Osteoblast (primary cell): Measurements from ENCODE around the gene PLA2G4E. TPM values are rescaled to one million over a fixed set of nuclear protein-coding genes. Genes with fewer than 3 reads are reported as not detected.

Experiments used
- DNase-seq: peaks from one replicate; pipeline ENCODE4 v3.0.0; 2011; ENCODE audit warnings: low spot score, mixed read lengths; ENCODE audit not compliant: insufficient read length; ENCODE audit errors: missing footprints
- H2AFZ ChIP-seq: 2 replicates; pipeline ENCODE4 v1.6.0; 2011; ENCODE audit warnings: mild to moderate bottlenecking, low read length
- H3K27ac ChIP-seq: 2 replicates; pipeline ENCODE4 v1.5.1; 2011; ENCODE audit warnings: mild to moderate bottlenecking, low read depth, low read length, moderate library complexity
- H3K27me3 ChIP-seq: 2 replicates; pipeline ENCODE4 v1.6.0; 2012; ENCODE audit warnings: mild to moderate bottlenecking, control low read depth, inconsistent platforms, low read length, moderate library complexity; ENCODE audit not compliant: insufficient read depth
- H3K36me3 ChIP-seq: 2 replicates; pipeline ENCODE4 v1.5.1; 2011; ENCODE audit warnings: mild to moderate bottlenecking, low read length, control low read depth, moderate library complexity; ENCODE audit not compliant: insufficient read depth
- H3K4me1 ChIP-seq: 2 replicates; pipeline ENCODE4 v1.5.1; 2011; ENCODE audit warnings: mild to moderate bottlenecking, low read length, control low read depth, moderate library complexity; ENCODE audit not compliant: insufficient read depth
- H3K4me2 ChIP-seq: 2 replicates; pipeline ENCODE4 v1.6.0; 2011; ENCODE audit warnings: mild to moderate bottlenecking, low read length; ENCODE audit not compliant: insufficient read depth
- H3K4me3 ChIP-seq: fragments of 200-600 bp; sonication (generic); 3 replicates; pipeline ENCODE4 v1.5.1; 2012; ENCODE audit warnings: mild to moderate bottlenecking, low read length, inconsistent platforms; ENCODE audit not compliant: insufficient read depth
- H3K79me2 ChIP-seq: 2 replicates; pipeline ENCODE4 v1.6.0; 2012; ENCODE audit warnings: mild to moderate bottlenecking, low read length, control low read depth, inconsistent platforms; ENCODE audit not compliant: insufficient read depth
- H3K9me3 ChIP-seq: 2 replicates; pipeline ENCODE4 v1.5.1; 2011; ENCODE audit warnings: low read depth, low read length, control low read depth
- H4K20me1 ChIP-seq: 2 replicates; pipeline ENCODE4 v1.6.0; 2012; ENCODE audit warnings: mild to moderate bottlenecking, low read length, control low read depth; ENCODE audit not compliant: insufficient read depth
- CTCF ChIP-seq: IDR thresholded peaks from 2 replicates; pipeline ENCODE4 v1.5.1; 2011; ENCODE audit warnings: mild to moderate bottlenecking, low read depth, low read length, moderate library complexity; ENCODE audit errors: extremely low read depth
- total RNA-seq: library from RNA; depleted of rRNA; stranded (reverse); fragments of >200 nt; gene quantifications from 2 replicates; pipeline ENCODE4 v1.2.3, GENCODE V29; 2012

PLA2G4E gene
- total RNA-seq, 1 donor: not detected

GRCh38 chr15:41985236-41986160 is 35.3 kb downstream of the PLA2G4E start:
- Histone ChIP-seq H3K9me3 (no peaks in the 10 kb centered on the region), H3K4me2 (no peak overlapping the region), H2AFZ (no peak overlapping the region), H3K27ac (no peak overlapping the region), H3K79me2 (no peaks in the 10 kb centered on the region), H3K36me3 (no peaks in the 10 kb centered on the region), H3K27me3 (peaks cover 13% of the 10 kb centered on the region), H3K4me1 (peaks cover 6% of the 10 kb centered on the region), H4K20me1 (no peaks in the 10 kb centered on the region), H3K4me3 (no peak overlapping the region)
- peak; percentile 39 for DNase-seq
- TF ChIP-seq CTCF: no peak

GRCh38 chr15:41984622-41985021 is 36.2 kb downstream of the PLA2G4E start:
- TF ChIP-seq CTCF: no peak
- DNase-seq: no peak
- H3K36me3 ChIP-seq: no peaks in the 10 kb centered on the region

GRCh38 chr15:41983621-41984571 is 36.9 kb downstream of the PLA2G4E start:
- Histone ChIP-seq H3K27me3 (peaks cover 6% of the 10 kb centered on the region), H3K27ac (no peak overlapping the region), H3K4me2 (no peak overlapping the region), H3K36me3 (no peaks in the 10 kb centered on the region), H2AFZ (no peak overlapping the region), H3K4me1 (peaks cover 6% of the 10 kb centered on the region), H4K20me1 (no peaks in the 10 kb centered on the region), H3K9me3 (no peaks in the 10 kb centered on the region), H3K79me2 (no peaks in the 10 kb centered on the region), H3K4me3 (no peak overlapping the region)
- TF ChIP-seq CTCF: no peak
- peak; percentile 19 for DNase-seq

More at GRCh38 chr15:41984622-41985021, 36.2 kb downstream of the PLA2G4E start:
- Histone ChIP-seq H3K4me3 (no peak overlapping the region), H3K9me3 (no peaks in the 10 kb centered on the region), H3K4me2 (no peak overlapping the region), H3K79me2 (no peaks in the 10 kb centered on the region), H3K4me1 (peaks cover 6% of the 10 kb centered on the region), H3K27me3 (peaks cover 6% of the 10 kb centered on the region), H4K20me1 (no peaks in the 10 kb centered on the region), H3K27ac (no peak overlapping the region), H2AFZ (no peak overlapping the region)
